Astrocyte (in vitro differentiated cells and primary cell): ENCODE data around the gene SCART1.

Source experiments
- EZH2 ChIP-seq: IDR thresholded peaks from 2 replicates; pipeline ENCODE4 v1.6.1; 2012; ENCODE audit warnings: mild to moderate bottlenecking, low read length, inconsistent platforms; ENCODE audit not compliant: insufficient read depth
- TF ChIP-seq, protein P1 (sequence below): IDR thresholded peaks from 2 replicates; pipeline ENCODE4 v1.5.1; 2011; ENCODE audit warnings: low read depth, mild to moderate bottlenecking, inconsistent platforms, low read length, moderate library complexity; ENCODE audit not compliant: insufficient read depth

GRCh38 chr10:133473270-133473669 lies 19.5 kb downstream of the SCART1 start:
- TF ChIP-seq, protein P1, sequence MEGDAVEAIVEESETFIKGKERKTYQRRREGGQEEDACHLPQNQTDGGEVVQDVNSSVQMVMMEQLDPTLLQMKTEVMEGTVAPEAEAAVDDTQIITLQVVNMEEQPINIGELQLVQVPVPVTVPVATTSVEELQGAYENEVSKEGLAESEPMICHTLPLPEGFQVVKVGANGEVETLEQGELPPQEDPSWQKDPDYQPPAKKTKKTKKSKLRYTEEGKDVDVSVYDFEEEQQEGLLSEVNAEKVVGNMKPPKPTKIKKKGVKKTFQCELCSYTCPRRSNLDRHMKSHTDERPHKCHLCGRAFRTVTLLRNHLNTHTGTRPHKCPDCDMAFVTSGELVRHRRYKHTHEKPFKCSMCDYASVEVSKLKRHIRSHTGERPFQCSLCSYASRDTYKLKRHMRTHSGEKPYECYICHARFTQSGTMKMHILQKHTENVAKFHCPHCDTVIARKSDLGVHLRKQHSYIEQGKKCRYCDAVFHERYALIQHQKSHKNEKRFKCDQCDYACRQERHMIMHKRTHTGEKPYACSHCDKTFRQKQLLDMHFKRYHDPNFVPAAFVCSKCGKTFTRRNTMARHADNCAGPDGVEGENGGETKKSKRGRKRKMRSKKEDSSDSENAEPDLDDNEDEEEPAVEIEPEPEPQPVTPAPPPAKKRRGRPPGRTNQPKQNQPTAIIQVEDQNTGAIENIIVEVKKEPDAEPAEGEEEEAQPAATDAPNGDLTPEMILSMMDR: no peak
- no peak for TF ChIP-seq EZH2
